Anterior cingulate cortex (tissue), 58 donors: ENCODE measurements around the gene NEMP2.

ENCODE experiments used
- DNase-seq, 58 donors: peaks; one replicate each; lab custom pipeline; 2025; lab: John Stamatoyannopoulos, UW

Gene NEMP2

GRCh38 chr2:190561094-190561493, 26.6 kb upstream of the NEMP2 start:
- DNase-seq = no peak

GRCh38 chr2:190554357-190555006, 20.0 kb upstream of the NEMP2 start:
- DNase-seq = no peak

- no peak for DNase-seq
Measured at GRCh38 chr2:190553254-190553653, 18.7 kb upstream of the NEMP2 start.

GRCh38 chr2:190551928-190552327, 17.4 kb upstream of the NEMP2 start:
- no peak for DNase-seq

- no peak for DNase-seq
Measured at GRCh38 chr2:190550137-190550536, 15.6 kb upstream of the NEMP2 start.

- no peak for DNase-seq
Measured at GRCh38 chr2:190547886-190548285, 13.4 kb upstream of the NEMP2 start.

- DNase-seq = no peak
Measured at GRCh38 chr2:190546734-190547133, 12.2 kb upstream of the NEMP2 start.

GRCh38 chr2:190545555-190546385, 11.2 kb upstream of the NEMP2 start:
- no peak for DNase-seq

GRCh38 chr2:190545093-190545492, 10.6 kb upstream of the NEMP2 start:
- DNase-seq = no peak

GRCh38 chr2:190540048-190540447, 5.5 kb upstream of the NEMP2 start:
- no peak for DNase-seq

- DNase-seq = no peak
Measured at GRCh38 chr2:190538201-190538600, 3.7 kb upstream of the NEMP2 start.

GRCh38 chr2:190537765-190538164, 3.2 kb upstream of the NEMP2 start:
- DNase-seq = no peak

- no peak for DNase-seq
Measured at GRCh38 chr2:190535586-190535985, 1.1 kb upstream of the NEMP2 start.

- DNase-seq = no peak
Measured at GRCh38 chr2:190535121-190535439, 558 bp upstream of the NEMP2 start.

GRCh38 chr2:190533968-190534309, 583 bp downstream of the NEMP2 start:
- no peak for DNase-seq

- DNase-seq = no peak
Measured at GRCh38 chr2:190533175-190533967, 1.2 kb downstream of the NEMP2 start.

- no peak for DNase-seq
Measured at GRCh38 chr2:190532581-190532980, 1.9 kb downstream of the NEMP2 start.

GRCh38 chr2:190530248-190530900, 4.1 kb downstream of the NEMP2 start:
- DNase-seq = no peak

- DNase-seq = no peak
Measured at GRCh38 chr2:190529486-190530247, 4.9 kb downstream of the NEMP2 start.

GRCh38 chr2:190528521-190529001, 6.0 kb downstream of the NEMP2 start:
- no peak for DNase-seq
